GM20000 (cell line): ENCODE data around the gene A2ML1.
"Not testable (repeated sequence)": the region's sequence is repeated elsewhere in the genome, so short reads cannot be mapped to it uniquely, and the experiment has no call there.

Experiments used
- DNase-seq: peaks from one replicate; pipeline ENCODE4 v3.0.0; 2012; ENCODE audit warnings: low spot score
- TF ChIP-seq, protein P1 (sequence below): IDR thresholded peaks from 2 replicates; pipeline ENCODE4 v1.5.1; 2012; ENCODE audit warnings: mild to moderate bottlenecking, control low read depth; ENCODE audit errors: extremely low read depth, missing control alignments

Gene A2ML1

DNA sequence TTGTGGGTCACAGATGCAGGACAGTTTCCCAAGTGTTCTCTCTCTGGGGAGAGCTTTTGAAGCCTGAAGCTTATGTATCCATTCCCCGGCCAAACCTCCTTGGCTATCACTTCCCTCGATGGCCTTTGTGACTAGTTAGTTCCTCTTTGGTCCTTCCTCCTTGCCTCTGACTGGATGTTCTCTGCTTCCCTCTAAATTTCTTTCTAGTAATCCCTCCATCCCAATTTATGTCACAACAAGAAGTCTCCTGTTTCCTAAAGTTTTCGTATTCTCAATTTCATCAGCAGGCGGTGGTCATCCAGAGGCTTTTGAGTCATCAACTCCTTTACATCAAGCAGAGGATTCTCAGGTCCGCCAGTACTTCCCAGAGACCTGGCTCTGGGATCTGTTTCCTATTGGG is 27.5 kb downstream of the A2ML1 start:
- no peak for DNase-seq
- TF ChIP-seq, protein P1, sequence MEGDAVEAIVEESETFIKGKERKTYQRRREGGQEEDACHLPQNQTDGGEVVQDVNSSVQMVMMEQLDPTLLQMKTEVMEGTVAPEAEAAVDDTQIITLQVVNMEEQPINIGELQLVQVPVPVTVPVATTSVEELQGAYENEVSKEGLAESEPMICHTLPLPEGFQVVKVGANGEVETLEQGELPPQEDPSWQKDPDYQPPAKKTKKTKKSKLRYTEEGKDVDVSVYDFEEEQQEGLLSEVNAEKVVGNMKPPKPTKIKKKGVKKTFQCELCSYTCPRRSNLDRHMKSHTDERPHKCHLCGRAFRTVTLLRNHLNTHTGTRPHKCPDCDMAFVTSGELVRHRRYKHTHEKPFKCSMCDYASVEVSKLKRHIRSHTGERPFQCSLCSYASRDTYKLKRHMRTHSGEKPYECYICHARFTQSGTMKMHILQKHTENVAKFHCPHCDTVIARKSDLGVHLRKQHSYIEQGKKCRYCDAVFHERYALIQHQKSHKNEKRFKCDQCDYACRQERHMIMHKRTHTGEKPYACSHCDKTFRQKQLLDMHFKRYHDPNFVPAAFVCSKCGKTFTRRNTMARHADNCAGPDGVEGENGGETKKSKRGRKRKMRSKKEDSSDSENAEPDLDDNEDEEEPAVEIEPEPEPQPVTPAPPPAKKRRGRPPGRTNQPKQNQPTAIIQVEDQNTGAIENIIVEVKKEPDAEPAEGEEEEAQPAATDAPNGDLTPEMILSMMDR: no peak

DNA sequence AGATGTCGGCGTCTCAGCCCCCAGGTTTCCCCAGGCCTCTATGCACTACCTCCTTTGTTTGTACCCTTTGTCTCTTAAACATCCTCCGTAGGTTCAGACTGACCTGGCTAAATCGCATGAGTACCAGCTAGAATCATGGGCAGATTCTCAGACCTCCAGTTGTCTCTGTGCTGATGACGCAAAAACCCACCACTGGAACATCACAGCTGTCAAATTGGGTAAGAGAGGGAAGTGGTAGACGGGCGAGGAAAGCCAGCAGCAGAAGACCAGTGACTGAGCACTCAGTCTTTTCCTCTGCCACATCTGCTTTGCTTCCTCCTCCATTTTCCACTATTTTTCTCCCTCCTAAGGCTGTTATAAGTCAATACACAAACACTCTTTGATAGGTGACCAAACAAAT is 29.7 kb downstream of the A2ML1 start:
- TF ChIP-seq, protein P1: no peak
- DNase-seq: no peak

DNA sequence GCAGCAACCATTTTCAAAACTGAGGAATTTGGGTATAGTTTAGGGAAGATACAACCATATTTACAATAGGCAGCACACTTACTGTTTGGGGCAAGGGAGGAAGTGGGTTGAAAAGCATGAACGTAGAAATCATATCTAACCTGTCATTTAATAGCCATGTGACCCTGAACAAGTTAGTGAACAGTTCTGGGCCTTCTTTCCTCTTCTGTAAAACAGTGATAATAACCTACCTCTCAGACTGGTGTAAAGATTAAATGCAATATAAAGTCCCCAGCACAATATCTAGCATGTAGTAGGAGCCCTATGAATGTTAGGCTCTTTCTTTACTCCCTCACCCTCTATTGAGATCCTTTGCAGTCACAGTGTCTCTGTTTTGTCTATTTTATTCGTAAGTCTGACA is 33.5 kb downstream of the A2ML1 start:
- DNase-seq: no peak
- TF ChIP-seq, protein P1: no peak

DNA sequence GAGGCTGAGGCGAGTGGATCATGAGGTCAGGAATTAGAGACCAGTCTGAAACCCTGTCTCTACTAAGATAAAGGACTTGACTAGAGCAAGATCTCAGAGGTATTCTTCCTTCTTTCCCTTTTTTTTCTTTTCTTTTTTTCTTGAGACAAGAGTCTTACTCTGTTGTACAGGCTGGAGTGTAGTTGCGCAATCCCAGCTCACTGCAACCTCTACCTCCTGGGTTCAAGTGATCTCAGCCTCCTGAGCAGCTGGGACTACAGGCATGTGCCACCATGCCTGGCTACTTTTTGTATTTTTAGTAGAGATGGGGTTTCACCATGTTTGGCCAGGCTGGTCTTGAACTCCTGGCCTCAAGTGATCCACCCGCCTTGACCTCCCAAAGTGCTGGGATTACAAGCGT is 37.0 kb downstream of the A2ML1 start:
- DNase-seq: not testable (repeated sequence)

DNA sequence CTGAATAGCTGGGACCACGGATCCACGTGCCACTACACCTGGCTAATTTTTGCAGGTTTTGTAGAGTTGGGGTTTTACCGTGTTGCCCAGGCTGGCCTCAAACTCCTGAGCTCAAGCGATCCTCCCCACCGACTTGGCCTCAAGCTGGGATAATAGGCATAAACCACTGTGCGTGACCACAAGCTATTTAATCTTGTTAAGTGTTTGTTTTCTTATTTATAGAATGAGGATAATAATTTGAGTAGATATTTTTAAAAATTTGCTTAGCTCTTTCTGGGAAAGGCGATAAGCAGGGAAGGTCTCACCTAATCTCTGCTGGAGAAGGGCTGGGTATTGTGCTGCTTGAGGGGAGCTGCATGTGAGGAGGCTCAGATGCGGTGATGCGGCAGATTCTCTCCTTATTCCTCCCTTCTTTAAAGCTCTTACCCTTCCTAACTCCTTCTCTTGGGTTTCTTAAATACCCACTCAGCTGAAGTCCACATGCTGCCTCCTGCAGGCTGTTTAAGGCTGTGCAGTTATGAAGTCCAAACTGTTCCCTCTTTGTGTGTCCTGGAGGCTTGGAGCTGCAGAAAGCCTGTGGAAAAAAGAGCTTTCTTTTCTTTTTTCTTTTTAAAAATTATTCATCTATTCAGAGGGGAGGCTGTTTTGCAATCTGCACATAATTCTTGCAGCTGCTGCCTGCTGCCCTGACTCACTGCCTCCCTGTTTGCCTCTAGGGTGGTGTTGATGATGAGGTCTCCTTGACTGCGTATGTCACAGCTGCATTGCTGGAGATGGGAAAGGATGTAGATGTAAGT is 37.9 kb downstream of the A2ML1 start:
- DNase-seq: peak; percentile 44
- TF ChIP-seq, protein P1: peak; percentile 49

GRCh38 chr12:8866429-8866828 is 44.0 kb downstream of the A2ML1 start:
- TF ChIP-seq, protein P1: no peak
- no peak for DNase-seq

- DNase-seq: no peak
- TF ChIP-seq, protein P1: no peak
Observed at GRCh38 chr12:8867009-8867408, 44.6 kb downstream of the A2ML1 start.

DNA sequence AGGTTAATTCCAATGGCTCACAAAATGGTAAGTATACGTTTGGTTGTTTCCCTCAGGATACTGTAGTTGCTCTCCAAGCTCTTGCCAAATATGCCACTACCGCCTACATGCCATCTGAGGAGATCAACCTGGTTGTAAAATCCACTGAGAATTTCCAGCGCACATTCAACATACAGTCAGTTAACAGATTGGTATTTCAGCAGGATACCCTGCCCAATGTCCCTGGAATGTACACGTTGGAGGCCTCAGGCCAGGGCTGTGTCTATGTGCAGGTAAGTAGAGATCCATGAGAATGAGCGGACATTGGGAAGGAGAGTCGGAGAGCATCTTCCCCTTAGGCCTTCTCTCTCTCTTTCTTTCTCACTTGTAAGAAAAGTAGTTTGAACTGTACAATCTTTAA is 45.4 kb downstream of the A2ML1 start:
- DNase-seq: no peak
- TF ChIP-seq, protein P1: no peak
